ENCODE data around the gene MOV10L1.

Gene MOV10L1

DNA sequence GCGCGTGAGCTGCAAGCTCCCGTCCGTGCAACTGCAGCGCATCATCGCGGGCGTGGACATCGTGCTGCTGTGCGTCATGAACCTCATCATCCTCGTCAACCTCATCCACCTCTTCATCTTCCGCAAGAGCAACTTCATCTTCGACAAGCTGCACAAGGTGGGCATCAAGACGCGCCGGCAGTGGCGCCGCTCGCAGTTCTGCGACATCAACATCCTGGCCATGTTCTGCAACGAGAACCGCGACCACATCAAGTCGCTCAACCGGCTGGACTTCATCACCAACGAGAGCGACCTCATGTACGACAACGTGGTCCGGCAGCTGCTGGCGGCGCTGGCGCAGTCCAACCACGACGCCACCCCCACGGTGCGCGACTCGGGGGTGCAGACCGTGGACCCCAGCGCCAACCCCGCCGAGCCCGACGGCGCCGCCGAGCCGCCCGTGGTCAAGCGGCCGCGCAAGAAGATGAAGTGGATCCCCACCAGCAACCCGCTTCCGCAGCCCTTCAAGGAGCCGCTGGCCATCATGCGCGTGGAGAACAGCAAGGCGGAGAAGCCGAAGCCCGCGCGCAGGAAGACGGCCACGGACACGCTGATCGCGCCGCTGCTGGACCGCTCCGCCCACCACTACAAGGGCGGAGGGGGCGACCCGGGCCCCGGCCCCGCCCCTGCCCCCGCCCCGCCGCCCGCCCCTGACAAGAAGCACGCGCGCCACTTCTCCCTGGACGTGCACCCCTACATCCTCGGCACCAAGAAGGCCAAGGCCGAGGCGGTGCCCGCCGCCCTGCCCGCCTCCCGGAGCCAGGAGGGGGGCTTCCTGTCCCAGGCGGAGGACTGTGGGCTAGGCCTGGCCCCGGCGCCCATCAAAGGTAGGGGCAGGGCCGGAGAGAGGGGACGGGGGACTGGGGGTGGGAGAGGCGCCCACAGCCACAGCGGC, 88.0 kb downstream of the MOV10L1 start:
- no peak for DNase-seq

DNA sequence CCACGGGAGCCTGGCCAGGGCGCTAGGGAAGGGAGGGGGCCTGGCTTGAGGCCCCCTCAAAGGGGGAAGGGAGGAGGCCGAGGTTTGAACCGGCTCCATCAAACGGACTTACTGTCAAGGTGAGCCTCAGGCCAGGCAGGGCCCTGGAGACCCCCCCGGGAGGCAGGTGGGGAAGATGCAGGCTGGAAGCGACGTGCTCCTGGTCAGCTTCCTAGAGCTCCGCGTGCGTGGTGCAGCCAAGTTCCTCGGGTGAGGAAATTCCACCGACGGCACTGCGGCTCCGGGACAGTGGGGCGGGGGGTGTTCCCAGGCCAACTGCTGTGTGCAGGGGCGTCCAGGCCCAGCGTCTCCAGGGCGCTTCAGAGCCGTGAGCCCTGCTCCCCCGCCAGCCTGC, 88.7 kb downstream of the MOV10L1 start:
- no peak for DNase-seq

DNA sequence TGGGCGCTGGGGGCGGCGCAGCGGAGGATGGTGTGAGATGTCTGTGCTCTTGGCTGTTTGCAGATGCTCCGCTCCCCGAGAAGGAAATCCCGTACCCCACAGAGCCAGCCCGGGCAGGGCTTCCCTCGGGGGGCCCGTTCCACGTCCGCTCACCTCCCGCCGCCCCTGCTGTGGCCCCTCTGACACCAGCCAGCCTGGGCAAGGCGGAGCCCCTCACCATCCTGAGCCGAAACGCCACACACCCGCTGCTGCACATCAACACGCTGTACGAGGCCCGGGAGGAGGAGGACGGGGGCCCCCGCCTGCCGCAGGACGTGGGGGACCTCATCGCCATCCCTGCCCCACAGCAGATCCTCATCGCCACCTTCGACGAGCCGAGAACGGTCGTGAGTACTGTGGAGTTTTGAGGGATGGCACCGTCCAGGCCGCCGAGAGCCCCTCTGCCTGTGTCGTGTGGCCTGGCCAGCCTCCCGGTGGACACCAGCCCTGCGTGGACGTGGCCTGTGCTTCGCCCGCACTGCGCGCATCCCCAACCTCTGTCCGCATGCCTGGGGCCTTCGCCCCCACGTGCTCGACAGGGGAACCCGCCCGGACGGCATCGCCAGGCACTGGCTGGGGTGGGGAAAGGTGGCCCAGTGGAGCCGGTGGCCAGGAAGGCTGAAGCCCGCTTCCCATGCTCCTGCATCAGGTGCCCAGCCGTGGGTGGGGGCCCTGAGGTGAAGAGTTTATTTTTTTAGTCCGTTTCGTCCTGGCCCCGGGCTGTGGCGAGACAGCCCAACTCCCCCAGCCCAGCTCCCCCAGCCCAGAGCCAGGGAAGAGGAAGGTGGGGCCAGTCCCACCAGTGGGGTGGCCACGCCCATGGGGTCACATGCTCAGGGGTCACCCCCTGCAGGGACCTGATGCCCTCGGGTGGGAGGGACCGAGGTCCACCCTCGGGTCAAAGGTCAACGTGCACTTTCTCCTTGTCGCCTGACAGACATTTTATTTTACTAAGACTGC, 89.4 kb downstream of the MOV10L1 start:
- no peak for DNase-seq

DNA sequence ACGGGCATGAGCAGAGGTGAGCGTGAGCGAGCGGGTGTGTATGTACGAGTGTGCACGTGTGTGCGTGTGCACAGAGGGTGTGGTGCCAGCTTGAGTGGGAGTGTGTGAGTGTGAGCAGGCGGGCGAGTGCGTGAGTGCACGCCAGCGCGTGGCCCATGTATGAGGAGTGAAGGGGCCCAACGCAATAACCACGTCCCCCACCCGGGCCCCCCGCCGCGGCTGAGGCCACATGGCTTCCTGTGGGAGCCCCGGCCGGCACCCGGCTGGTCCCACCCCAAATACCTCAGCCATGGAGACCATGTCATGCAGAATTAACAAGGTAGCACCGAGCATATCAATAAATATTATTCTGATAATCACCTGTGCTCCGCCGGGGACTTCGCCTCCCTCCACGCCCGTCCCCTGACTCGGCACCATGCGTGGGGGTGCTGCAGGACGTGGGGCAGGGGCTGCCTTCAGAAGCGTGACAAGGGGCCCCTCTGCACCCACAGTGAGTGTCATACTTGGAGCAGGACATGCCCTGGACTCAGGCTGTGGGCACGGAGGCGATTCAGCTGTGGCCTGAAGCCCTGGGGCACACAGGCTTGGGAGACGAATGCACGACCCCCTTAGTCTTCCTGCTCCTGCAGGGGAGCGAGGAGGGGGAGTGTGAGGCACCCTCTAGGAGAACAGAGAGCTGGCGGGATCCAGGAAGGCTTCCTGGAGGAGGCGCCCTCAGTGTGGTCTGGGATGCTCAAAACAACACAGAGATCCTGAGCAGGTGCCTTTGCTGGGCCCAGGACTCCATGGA, 90.3 kb downstream of the MOV10L1 start:
- DNase-seq: no peak

DNA sequence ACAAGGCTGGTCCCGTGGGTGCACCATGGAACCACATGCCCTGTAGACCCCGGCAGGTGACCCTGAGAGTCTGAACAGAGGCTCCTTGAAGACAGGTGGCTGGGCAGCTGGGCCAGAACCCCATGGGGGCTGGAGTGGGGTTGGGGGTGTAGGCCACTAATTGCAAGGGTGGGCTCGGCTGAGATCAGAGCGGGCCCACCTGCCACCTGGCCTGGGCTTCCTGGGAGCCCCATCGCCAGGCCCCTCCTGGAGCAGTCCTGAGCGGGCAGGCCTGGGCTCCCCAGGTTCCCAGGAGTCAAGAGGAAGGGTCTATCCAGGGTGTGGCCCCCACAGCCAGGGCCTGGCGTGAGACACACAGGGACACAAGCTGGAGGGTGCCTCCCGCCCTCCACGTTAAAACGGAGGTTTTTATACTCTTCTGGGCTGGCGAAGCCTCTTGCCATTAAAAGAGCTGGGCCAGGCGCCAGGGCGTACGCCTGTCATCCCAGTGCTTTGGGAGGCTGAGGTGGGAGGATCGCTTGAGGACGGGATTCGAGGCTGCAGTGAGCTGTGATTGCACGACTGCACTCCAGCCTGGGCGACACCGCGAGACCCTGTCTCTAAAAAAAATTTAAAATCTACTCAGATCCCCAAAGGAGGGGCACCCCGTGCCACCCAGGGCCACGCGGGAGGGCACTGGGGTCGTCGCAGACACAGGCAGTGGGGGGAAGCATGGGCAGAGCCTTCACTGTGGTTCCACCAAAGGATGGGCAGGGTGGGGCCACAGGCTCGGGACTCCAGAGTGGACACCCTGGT, 91.1 kb downstream of the MOV10L1 start:
- no peak for DNase-seq

- DNase-seq: no peak
Measured at GRCh38 chr22:50182176-50183081, 92.6 kb downstream of the MOV10L1 start.

DNA sequence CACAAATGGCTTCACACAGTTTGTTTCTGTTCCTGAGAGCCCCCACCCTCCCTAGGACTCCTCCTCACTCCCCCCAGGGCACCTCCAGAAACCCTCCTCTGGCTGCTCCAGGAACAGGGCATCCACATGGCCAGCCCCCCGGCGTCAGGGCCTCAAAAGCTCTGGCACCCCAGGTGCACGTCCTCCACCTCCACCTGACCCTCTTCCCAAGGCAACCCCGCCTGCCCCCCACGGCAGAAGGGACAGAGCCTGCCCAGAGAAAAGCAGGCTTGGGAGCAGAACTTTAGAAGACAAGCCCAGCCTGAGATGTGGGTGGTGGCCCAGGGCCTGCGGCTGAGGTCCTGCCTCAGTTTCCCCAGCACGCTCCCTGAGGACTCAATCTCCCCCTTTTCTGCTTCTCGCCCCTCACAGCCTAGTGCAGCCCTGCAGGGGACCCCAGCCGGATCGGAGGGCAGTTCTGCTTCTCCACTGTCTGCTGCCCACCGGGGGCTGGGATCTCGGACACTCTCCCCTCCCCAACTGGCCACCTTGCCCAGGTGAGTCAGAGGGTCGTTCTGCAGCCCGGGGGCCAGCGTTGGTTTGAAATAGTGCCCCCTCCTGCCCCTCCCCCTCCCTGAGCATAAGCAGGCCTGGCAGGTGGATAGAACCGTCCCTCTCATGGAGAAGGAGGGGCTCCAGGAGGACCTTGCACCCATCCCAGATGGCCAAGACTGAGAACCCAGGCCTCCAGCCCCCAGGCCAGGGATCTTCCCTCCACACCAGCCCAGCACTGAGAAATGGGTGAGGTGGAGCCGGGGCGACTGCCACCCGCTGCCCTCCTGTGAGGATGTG, 93.5 kb downstream of the MOV10L1 start:
- no peak for DNase-seq

DNA sequence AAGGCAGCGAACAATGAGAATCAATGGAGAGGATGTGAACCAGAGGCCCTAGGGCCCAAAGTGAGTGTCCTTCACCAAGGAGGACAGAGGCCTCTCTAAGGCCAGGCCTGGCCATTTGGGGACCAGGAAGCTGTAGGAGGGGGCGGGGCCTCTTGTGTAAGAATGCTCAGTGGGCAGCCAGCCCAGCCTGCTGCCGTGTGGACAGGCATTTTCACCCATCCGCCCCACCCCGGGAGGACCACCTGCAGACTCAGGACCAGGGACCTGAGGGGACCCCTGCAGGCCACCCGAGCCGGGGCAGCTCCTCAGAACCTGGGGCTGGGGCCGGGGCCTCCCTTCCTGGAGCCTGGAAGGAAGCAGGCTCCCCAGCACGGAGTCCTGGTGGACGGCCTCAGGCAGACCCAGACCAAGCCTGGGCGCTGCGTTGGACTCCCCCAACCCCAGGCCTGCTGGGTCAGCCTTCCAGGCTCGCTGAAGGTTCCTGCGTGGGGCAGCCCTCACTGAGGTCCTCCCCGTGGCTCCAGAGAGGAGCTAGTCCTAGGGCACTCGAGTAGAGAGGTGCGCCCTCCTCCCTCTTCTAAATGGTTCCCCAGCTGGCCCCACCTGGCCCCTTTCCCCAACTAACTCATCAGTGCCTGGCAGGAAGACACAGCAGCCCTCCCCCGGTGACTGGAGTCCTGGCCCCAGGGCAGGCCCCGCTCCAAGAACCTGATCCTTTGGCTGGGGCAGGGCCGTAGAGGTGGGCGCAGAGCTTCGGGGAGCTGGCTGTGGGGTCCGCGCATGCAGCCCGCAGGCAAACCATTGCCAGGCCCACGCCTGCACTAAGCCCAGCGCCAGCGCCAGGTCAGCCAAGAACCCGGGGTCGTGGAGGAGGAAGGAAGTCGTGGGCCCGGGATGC, 94.4 kb downstream of the MOV10L1 start:
- DNase-seq: no peak

DNA sequence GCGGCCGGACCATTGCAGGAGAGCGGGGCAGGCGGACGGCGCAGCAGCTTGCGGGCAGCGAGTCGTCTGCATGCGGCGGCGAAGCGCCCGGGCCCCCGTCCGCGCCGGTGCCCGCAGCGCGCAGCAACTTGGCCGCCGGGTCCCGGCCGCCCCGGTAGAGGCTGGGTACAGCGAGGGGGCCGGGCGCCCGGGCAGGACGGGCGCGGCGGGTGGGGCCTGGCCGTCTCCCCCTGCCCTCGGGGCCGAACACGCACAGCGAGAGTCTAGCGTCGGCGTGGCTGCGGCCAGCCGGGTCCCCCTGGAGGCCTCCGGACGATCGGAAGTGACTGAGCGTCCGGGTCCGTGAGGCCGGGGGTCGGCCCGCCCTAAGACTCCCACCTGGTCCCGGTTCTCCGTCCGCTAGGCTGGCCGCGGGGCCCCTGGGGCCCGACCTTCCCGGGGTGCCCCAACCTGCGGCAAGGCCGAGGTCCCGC, 95.1 kb downstream of the MOV10L1 start:
- no peak for DNase-seq

DNA sequence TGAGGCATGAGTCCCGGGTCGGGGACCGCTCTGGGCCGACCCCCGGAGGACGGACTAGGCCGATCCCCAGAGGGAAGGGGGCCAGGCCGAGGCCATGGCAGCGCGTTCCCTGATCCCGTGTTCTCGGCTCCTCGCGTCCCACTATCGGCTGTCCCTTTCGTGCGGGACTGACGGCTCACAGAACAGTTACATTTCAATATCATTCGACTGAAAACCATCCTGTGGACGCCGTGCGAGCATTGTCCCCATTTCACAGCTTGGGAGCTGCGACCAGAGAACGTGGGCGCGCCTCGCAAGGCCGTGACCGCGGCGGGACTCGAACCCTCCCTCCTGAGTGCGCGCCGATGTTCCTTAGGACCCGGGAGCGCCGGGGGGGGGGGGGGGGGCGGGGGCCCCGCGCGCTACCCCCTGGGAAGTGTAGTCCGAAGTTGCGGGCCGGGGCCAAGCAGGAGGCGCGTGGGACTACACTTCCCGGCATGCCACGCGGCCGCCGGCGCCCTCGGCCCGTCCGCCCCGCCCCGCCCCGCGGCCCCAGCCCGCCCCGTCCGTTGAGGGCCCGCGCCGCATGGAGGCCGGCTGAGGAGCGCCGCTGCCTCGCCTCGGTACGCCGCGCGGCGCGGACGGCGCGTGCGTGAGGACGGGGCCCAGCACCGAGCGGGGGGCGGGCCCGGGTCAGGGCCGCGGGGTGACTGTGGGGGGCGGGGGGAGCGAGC, 95.7 kb downstream of the MOV10L1 start, which contains the start of gene TRABD:
TSS of gene TRABD (plus strand) at position 539 of the 713 bp plus-strand sequence. CDS start 7,148 bp downstream, outside the sequence.
- peak; percentile 85 for DNase-seq

GRCh38 chr22:50186181-50186714, 96.4 kb downstream of the MOV10L1 start:
- no peak for DNase-seq

GRCh38 chr22:50186761-50187523, 97.1 kb downstream of the MOV10L1 start:
- DNase-seq: no peak

DNA sequence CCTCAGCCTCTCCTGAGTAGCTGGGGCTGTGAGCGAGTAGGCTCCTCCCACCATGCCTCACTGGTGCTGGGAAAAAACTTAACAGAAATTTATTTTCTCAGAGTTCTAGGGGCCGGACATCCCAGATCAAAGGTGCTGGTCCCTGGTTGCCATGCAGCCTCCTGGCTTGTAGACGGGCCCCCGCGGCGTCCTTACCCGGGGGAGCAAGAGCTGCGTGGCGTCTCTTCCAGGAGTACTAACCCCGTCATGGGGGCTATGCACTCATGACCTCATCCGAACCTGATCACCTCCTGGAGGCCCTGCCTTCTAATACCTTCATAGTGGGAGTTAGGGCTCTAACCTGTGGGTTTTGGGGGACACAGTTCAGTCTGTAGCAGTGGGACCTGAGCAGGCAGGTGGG, 98.5 kb downstream of the MOV10L1 start:
- no peak for DNase-seq

GRCh38 chr22:50189184-50189848, 99.5 kb downstream of the MOV10L1 start:
- no peak for DNase-seq

- no peak for DNase-seq
Measured at GRCh38 chr22:50189849-50190181, 100.0 kb downstream of the MOV10L1 start.
